Loucy (cell line): ENCODE data around the gene GRIP2.

ENCODE experiments used
- EZH2phosphoT487 ChIP-seq: fragments of 200-600 bp; IDR thresholded peaks from 2 replicates; pipeline ENCODE4 v1.6.1; 2018; ENCODE audit warnings: antibody characterized with exemption, mild to moderate bottlenecking, moderate library complexity, borderline replicate concordance
- TF ChIP-seq, protein P1 (sequence below): fragments of 200-600 bp; sonication (generic); conservative IDR thresholded peaks from 2 replicates; pipeline ENCODE4 v1.5.1; 2014; ENCODE audit warnings: mild to moderate bottlenecking, antibody characterized with exemption, low read length

DNA sequence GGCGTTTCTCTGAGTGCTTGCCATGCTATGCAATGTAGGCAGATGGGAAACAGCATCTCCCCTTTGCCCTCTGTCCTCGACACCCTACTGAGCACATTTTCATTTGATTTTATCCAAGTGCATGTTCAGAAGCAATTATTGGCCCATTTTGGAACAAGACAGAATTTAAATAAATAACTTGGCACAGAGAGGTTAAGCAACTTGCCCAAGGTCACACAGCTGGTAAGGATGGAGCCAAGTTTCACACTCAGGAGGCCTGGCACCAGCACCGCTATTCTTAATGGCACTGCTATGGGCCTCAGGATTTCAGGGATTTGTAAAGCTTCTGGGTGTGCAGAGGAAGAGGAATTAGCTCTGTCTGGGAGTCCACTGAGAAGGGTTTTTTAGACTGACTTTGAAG, 2.5 kb upstream of the GRIP2 start:
- TF ChIP-seq, protein P1, sequence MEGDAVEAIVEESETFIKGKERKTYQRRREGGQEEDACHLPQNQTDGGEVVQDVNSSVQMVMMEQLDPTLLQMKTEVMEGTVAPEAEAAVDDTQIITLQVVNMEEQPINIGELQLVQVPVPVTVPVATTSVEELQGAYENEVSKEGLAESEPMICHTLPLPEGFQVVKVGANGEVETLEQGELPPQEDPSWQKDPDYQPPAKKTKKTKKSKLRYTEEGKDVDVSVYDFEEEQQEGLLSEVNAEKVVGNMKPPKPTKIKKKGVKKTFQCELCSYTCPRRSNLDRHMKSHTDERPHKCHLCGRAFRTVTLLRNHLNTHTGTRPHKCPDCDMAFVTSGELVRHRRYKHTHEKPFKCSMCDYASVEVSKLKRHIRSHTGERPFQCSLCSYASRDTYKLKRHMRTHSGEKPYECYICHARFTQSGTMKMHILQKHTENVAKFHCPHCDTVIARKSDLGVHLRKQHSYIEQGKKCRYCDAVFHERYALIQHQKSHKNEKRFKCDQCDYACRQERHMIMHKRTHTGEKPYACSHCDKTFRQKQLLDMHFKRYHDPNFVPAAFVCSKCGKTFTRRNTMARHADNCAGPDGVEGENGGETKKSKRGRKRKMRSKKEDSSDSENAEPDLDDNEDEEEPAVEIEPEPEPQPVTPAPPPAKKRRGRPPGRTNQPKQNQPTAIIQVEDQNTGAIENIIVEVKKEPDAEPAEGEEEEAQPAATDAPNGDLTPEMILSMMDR = no peak
- no peak for TF ChIP-seq EZH2phosphoT487
